HL-60 (cell line): ENCODE data around the gene NRXN3.

Experiments used
- DNase-seq, 2 experiments: peaks; one replicate each; pipeline ENCODE4 v3.0.0-alpha.2; 2010 to 2020; ENCODE audit warnings: low read depth in 1 of 2, low spot score in 1 of 2
- H3K27ac ChIP-seq: fragments of 250-450 bp; sonication (Bioruptor Pico); replicated peaks from 2 replicates; pipeline ENCODE4 v1.5.1; 2020; ENCODE audit warnings: mild to moderate bottlenecking, moderate library complexity
- H3K27me3 ChIP-seq: fragments of 250-450 bp; sonication (Bioruptor Pico); 2 replicates; pipeline ENCODE4 v1.5.1; 2021; ENCODE audit warnings: mild to moderate bottlenecking, moderate library complexity; ENCODE audit not compliant: insufficient read depth, poor library complexity, severe bottlenecking
- H3K4me3 ChIP-seq: replicated peaks from 2 replicates; pipeline ENCODE4 v1.5.1; 2011; ENCODE audit warnings: mild to moderate bottlenecking, control low read depth, low read length; ENCODE audit not compliant: insufficient read depth
- CTCF ChIP-seq: IDR thresholded peaks from one replicate; pipeline ENCODE4 v1.5.1; 2011; ENCODE audit warnings: low read length, control low read depth, inconsistent platforms; ENCODE audit not compliant: insufficient read depth
- GABPA ChIP-seq: IDR thresholded peaks from 2 replicates; pipeline ENCODE4 v1.6.1; 2012; ENCODE audit warnings: low read depth
- POLR2AphosphoS5 ChIP-seq: IDR thresholded peaks from 2 replicates; pipeline ENCODE4 v1.6.1; 2012; ENCODE audit warnings: low read depth
- REST ChIP-seq: IDR thresholded peaks from 2 replicates; pipeline ENCODE4 v1.6.1; 2012; ENCODE audit warnings: low read depth; ENCODE audit not compliant: insufficient replicate concordance
- SPI1 ChIP-seq: IDR thresholded peaks from 2 replicates; pipeline ENCODE4 v1.6.1; 2012; ENCODE audit warnings: low read depth, mild to moderate bottlenecking, borderline replicate concordance

Gene NRXN3

GRCh38 chr14:79543348-79543747 lies 1373.2 kb downstream of the NRXN3 start:
- Histone ChIP-seq H3K27ac (no peak overlapping the region), H3K4me3 (no peak overlapping the region), H3K27me3 (no peaks in the 10 kb centered on the region)
- TF ChIP-seq REST = no peak
- no peak for TF ChIP-seq POLR2AphosphoS5
- TF ChIP-seq GABPA = no peak
- no peak for DNase-seq

DNA sequence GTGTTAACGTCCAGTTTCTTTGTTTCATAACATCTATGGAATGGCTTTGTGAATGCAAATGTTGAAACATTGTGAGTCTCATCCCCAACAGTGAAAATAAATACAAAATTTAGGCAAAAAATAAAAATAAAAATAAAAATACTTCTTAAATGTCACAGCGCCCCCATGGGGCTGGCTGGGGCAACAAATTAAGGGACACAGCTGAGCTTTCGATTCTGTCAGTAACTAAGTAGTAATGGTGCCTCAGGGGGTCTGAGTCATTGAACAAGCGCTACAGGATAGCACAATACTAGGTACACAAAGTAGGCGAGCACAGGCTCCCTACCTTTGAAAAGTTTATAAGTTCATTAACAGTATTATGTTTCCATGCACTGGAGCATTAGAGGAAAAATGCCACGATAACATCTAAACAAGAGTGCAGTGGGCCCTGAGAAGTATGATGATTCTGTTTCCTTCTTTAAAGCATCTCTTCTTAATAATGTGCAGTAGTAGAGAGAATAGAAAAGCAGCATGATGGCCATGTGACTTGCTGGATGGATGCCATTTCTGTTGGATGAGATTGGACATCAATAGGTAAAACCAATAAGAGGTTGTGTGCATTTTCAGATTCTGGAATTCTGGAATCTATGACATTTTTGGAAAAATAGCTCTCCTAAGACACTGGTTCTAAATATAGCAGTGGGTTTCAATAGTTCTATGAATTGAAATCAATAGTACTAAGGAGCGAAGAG lies 1374.0 kb downstream of the NRXN3 start:
- H3K27ac ChIP-seq = no peak overlapping the region
- no peaks in the 10 kb centered on the region for H3K27me3 ChIP-seq
- H3K4me3 ChIP-seq = no peak overlapping the region
- TF ChIP-seq CTCF (no peak), REST (no peak), SPI1 (no peak), POLR2AphosphoS5 (no peak), GABPA (no peak)
- no peak for DNase-seq

DNA sequence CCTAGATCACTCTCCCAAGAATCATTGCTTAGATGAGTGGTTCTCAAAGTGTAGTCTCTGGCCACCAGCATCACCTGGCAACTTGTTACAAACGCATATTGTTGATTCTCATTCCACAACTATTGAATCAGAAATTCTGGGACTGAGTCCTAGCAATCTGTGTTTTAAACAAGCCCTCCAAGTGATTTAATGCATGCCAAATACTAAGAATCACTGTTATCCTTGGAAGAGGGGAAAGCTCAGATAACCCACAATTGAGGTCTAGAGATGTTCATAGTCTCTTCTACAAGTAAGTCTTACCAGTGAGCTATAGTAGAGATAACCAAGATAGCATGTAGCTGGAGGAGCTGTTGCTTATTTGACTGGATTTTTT lies 1374.5 kb downstream of the NRXN3 start:
- no peak overlapping the region for H3K4me3 ChIP-seq
- TF ChIP-seq CTCF (no peak), GABPA (no peak), REST (no peak)
- no peak for DNase-seq
- H3K27me3 ChIP-seq = no peaks in the 10 kb centered on the region
- H3K27ac ChIP-seq = no peak overlapping the region
